HCT116 (cell line): ENCODE results near the gene TRNAU1AP. TPM values are rescaled to one million over a fixed set of nuclear protein-coding genes. Genes with fewer than 3 reads are reported as not detected.

Experiments used
- ATAC-seq: fragments of 200-7000 bp; cut with Tn5 transposase; 2 replicates; pipeline ENCODE4 v1.9.1; 2020; ENCODE audit warnings: mild to moderate bottlenecking, moderate library complexity
- BruUV-seq: library from RNA; stranded (reverse); fragments of 400-500 nt; replicated peaks from 2 replicates; lab custom pipeline; 2021; lab: Mats Ljungman, UMichigan
- CTCF ChIA-PET: fragments of 300-600 bp; sonication (Branson Sonifier 250); formaldehyde crosslinking; loops from one replicate; lab custom pipeline; 2021; ENCODE audit warnings: antibody characterized with exemption; lab: Charles Lee
- POLR2A ChIA-PET: fragments of 300-600, 350-600 bp; sonication (Branson Sonifier 250); formaldehyde crosslinking; loops from one replicate; lab custom pipeline; 2021; ENCODE audit warnings: antibody characterized with exemption; lab: Charles Lee
- RAD21 ChIA-PET, 2 experiments: fragments of 300-600 bp; sonication (Branson Sonifier 250); formaldehyde crosslinking; loops; one replicate each; lab custom pipeline; 2023; ENCODE audit warnings: low total read pairs in 2 of 2; ENCODE audit not compliant: uncharacterized antibody in 2 of 2, unreplicated experiment in 2 of 2, low non-redundant PET in 1 of 2; lab: Charles Lee
- DNase-seq: peaks from one replicate; pipeline ENCODE4 v3.0.0-alpha.2; 2010; ENCODE audit warnings: low read depth, low spot score
- H2AFZ ChIP-seq: fragments of 200-600 bp; shearing (Covaris generic), sonication (generic); 2 replicates; pipeline ENCODE4 v1.6.1; 2017; ENCODE audit warnings: low read depth, mixed run types, mixed read lengths, antibody characterized with exemption, low read length; ENCODE audit not compliant: poor library complexity, severe bottlenecking
- H3K27ac ChIP-seq: 2 replicates; pipeline ENCODE4 v1.5.1; 2012; ENCODE audit warnings: low read depth, low read length
- H3K27me3 ChIP-seq: fragments of 200-600 bp; sonication (generic); 2 replicates; pipeline ENCODE4 v1.6.1; 2016; ENCODE audit warnings: mixed run types, low read length, mixed read lengths; ENCODE audit not compliant: insufficient read depth
- H3K36me3 ChIP-seq, 2 experiments: fragments of 200-500 bp in 1 of 2; fragments of 200-600 bp in 1 of 2; sonication (Bioruptor generic) in 1 of 2; sonication (generic) in 1 of 2; 2 replicates each; pipeline versions ENCODE4 v1.5.1 to v1.6.1; 2014 to 2016; ENCODE audit warnings: low read length in 2 of 2, inconsistent platforms in 1 of 2, mixed read lengths in 1 of 2, mixed run types in 1 of 2; ENCODE audit not compliant: insufficient read depth in 2 of 2, control insufficient read depth in 1 of 2
- H3K4me1 ChIP-seq, 2 experiments: fragments of 200-600 bp in 1 of 2; sonication (generic) in 1 of 2; 2 replicates each; pipeline versions ENCODE4 v1.5.1 to v1.6.1; 2012 to 2017; ENCODE audit warnings: low read length in 2 of 2, inconsistent platforms in 1 of 2, mild to moderate bottlenecking in 1 of 2, mixed read lengths in 1 of 2, mixed run types in 1 of 2, moderate library complexity in 1 of 2; ENCODE audit not compliant: insufficient read depth in 2 of 2, control insufficient read depth in 1 of 2
- H3K4me2 ChIP-seq: fragments of 200-600 bp; sonication (generic); 2 replicates; pipeline ENCODE4 v1.6.1; 2017; ENCODE audit warnings: mixed run types, low read length, mixed read lengths
- H3K4me3 ChIP-seq, 2 experiments: fragments of 200-600 bp in 1 of 2; sonication (generic) in 1 of 2; replicated peaks in 1 of 2; 2 replicates each; pipeline ENCODE4 v1.5.1; 2011 to 2016; ENCODE audit warnings: low read length in 2 of 2, control low read depth in 1 of 2, low read depth in 1 of 2, mild to moderate bottlenecking in 1 of 2, mixed read lengths in 1 of 2, mixed run types in 1 of 2
- H3K79me2 ChIP-seq: fragments of 200-600 bp; sonication (generic); 2 replicates; pipeline ENCODE4 v1.6.1; 2017; ENCODE audit warnings: mild to moderate bottlenecking, mixed run types, low read length, moderate library complexity, mixed read lengths; ENCODE audit not compliant: insufficient read depth
- H3K9ac ChIP-seq: fragments of 200-600 bp; sonication (generic); 2 replicates; pipeline ENCODE4 v1.6.1; 2016; ENCODE audit warnings: low read length, mixed read lengths
- H3K9me2 ChIP-seq: fragments of 200-600 bp; sonication (generic), shearing (Covaris generic); 2 replicates; pipeline ENCODE4 v1.6.1; 2017; ENCODE audit warnings: mixed run types, mild to moderate bottlenecking, moderate library complexity; ENCODE audit not compliant: insufficient read depth
- H3K9me3 ChIP-seq, 2 experiments: fragments of 200-500 bp in 1 of 2; fragments of 200-600 bp in 1 of 2; sonication (Bioruptor generic) in 1 of 2; sonication (generic) in 1 of 2; 2 replicates each; pipeline ENCODE4 v1.6.1; 2014 to 2017; ENCODE audit warnings: low read length in 2 of 2, mixed read lengths in 2 of 2, inconsistent platforms in 1 of 2, low read depth in 1 of 2, mild to moderate bottlenecking in 1 of 2, mixed run types in 1 of 2, moderate library complexity in 1 of 2; ENCODE audit not compliant: control insufficient read depth in 1 of 2, insufficient read depth in 1 of 2
- H4K20me1 ChIP-seq: fragments of 200-600 bp; sonication (generic), shearing (Covaris generic); 2 replicates; pipeline ENCODE4 v1.6.1; 2017; ENCODE audit warnings: mixed run types, mild to moderate bottlenecking, moderate library complexity; ENCODE audit not compliant: insufficient read depth
- JUND ChIP-seq: IDR thresholded peaks from 2 replicates; pipeline ENCODE4 v1.6.1; 2012
- SIN3A ChIP-seq: IDR thresholded peaks from 2 replicates; pipeline ENCODE4 v1.6.1; 2012; ENCODE audit warnings: low read depth
- intact Hi-C: fragments of 100-400 bp; cut with micrococcal nuclease; formaldehyde crosslinking; loops from 2 replicates; pipeline ENCODE4 v1.10.0; 2022
- total RNA-seq: library from RNA; stranded (reverse); gene quantifications from one replicate; pipeline ENCODE4 v1.2.1, GENCODE V29; 2021; ENCODE audit not compliant: unreplicated experiment
- TF ChIP-seq, protein P1 (sequence below), 3 experiments: fragments of 200-600 bp in 1 of 3; sonication (generic) in 1 of 3; IDR thresholded peaks in 2 of 3; conservative IDR thresholded peaks in 1 of 3; 2 replicates each; pipeline ENCODE4 v1.5.1; 2012 to 2017; ENCODE audit warnings: low read depth in 2 of 3, low read length in 2 of 3, antibody characterized with exemption in 1 of 3, borderline replicate concordance in 1 of 3, control low read depth in 1 of 3, mild to moderate bottlenecking in 1 of 3, mixed read lengths in 1 of 3, mixed run types in 1 of 3, moderate library complexity in 1 of 3; ENCODE audit not compliant: insufficient read depth in 1 of 3
- TF ChIP-seq, protein P2 (sequence below): IDR thresholded peaks from 2 replicates; pipeline ENCODE4 v1.6.1; 2012; ENCODE audit warnings: low read depth

Gene TRNAU1AP
- total RNA-seq, 1 experiment from 2014 or later: 29.7 TPM

DNA sequence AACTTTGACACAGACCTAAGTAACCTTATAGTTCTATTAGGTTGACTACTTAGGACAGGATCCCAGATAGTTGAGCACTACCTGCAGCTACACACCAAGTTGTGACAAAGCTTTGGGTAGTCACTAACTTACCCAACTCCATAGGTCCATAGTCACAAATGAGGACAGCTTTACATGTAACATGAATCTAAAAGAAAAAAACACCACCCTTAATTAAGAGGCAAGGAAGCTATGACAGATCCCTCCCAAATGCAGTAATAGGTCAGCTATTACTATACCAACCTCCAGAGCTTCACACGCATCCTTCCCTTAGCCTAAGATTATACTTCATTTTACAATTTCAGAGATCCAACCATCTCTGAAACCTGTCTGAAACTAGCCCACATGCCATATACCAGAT is 26.5 kb downstream of the TRNAU1AP start:
- intact Hi-C loops: no loop called here
- ChIA-PET CTCF (interaction anchor here (1.5 kb wide), 1 partner anchor 26 kb away, joined by 6 read pairs; the partner anchor contains the start of gene TRNAU1AP), RAD21 (no interaction called here), POLR2A (interaction anchor here (0.7 to 2.1 kb wide), 13 partner anchors 10 to 1436 kb away, joined by 3 to 6 read pairs (median 3); partner anchors contain the start of genes TAF12, TRNAU1AP and YTHDF2)
- ATAC-seq (no peak), DNase-seq (no peak)
- H3K4me2 ChIP-seq: peak overlapping the region; percentile 85
- H3K27me3 ChIP-seq: no peaks in the 10 kb centered on the region
- no peaks in the 10 kb centered on the region for H3K9me3 ChIP-seq
- H3K4me1 ChIP-seq: peaks cover 9 to 29% of the 10 kb centered on the region in 2 experiments; a peak in 3 of 4 replicates
- H3K4me3 ChIP-seq: peak overlapping the region in 1 of 2 experiments; percentile 97; a peak in 1 of 4 replicates
- no peak overlapping the region for H2AFZ ChIP-seq
- H3K36me3 ChIP-seq: peaks cover 21 to 40% of the 10 kb centered on the region in 2 experiments; a peak in 3 of 4 replicates
- BruUV-seq: no TSS peak
- H3K27ac ChIP-seq: peak overlapping the region; percentile 93
- H3K9ac ChIP-seq: peak overlapping the region; percentile 96; the same call in 1 of the 2 replicates
- H3K9me2 ChIP-seq: no peaks in the 10 kb centered on the region
- peaks cover 32% of the 10 kb centered on the region for H3K79me2 ChIP-seq
- peaks cover 29% of the 10 kb centered on the region; the same call in 1 of the 2 replicates for H4K20me1 ChIP-seq
- TF ChIP-seq, protein P1, sequence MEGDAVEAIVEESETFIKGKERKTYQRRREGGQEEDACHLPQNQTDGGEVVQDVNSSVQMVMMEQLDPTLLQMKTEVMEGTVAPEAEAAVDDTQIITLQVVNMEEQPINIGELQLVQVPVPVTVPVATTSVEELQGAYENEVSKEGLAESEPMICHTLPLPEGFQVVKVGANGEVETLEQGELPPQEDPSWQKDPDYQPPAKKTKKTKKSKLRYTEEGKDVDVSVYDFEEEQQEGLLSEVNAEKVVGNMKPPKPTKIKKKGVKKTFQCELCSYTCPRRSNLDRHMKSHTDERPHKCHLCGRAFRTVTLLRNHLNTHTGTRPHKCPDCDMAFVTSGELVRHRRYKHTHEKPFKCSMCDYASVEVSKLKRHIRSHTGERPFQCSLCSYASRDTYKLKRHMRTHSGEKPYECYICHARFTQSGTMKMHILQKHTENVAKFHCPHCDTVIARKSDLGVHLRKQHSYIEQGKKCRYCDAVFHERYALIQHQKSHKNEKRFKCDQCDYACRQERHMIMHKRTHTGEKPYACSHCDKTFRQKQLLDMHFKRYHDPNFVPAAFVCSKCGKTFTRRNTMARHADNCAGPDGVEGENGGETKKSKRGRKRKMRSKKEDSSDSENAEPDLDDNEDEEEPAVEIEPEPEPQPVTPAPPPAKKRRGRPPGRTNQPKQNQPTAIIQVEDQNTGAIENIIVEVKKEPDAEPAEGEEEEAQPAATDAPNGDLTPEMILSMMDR (IDR thresholded peaks at IDR 0.05 in 2 of 3, conservative IDR thresholded peaks at IDR 0.05 in 1 of 3; ENCODE audit: borderline replicate concordance in 1 of 3, insufficient read depth in 1 of 3, low read depth in 2 of 3, low read length in 2 of 3): no peak
- TF ChIP-seq JUND: peak; percentile 30; the same call in 1 of the 2 replicates
- TF ChIP-seq, all 23 proteins: peak for 1

DNA sequence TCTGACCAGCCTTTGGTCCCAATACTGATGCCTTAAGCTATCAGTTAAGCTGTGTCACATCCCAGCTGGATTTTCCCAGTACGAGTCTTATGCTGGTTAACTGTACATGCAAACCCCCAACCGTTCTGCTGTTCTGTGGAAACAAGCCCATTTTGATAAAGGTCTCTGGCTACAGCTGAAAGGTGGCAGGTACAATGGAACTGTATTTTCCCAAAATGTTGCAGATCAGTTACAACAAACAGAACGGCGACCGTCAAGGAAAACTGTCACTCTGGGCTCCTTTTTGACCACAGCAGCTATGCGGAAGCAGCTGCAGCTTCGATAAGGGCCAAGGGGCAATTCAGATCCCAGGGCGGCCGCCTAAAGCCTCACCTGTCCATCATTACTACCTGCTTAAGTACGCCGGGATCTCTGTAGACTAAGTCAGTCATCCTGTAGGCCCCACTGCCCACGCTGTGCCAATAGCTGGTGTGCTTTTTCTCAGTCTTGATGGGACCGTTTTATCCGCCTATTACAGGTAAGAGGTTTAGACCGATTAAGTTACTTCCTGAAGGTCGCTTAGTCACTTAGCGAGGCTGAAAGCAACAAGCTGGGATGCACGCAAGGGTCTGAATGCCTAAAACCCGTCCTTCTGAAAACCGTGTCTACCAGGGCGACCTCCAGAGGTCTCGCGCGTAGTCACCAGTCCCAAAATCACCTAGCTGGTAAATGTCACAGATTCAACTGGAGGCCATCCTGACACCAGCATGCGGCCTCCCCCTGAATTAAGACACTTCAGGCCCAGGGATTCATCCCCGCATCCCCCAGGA is 28.0 kb downstream of the TRNAU1AP start:
- no peaks in the 10 kb centered on the region for H3K27me3 ChIP-seq
- intact Hi-C loops: no loop called here
- ATAC-seq: no peak; the same call in 1 of the 2 replicates
- H3K4me2 ChIP-seq: peak overlapping the region; percentile 85
- TF ChIP-seq, protein P1 (IDR thresholded peaks at IDR 0.05 in 2 of 3, conservative IDR thresholded peaks at IDR 0.05 in 1 of 3; ENCODE audit: borderline replicate concordance in 1 of 3, insufficient read depth in 1 of 3, low read depth in 2 of 3, low read length in 2 of 3): 0 out of 6 replicates have a peak, but pooled peaks of 1 of the 3 experiments have one; percentile 5
- TF ChIP-seq, protein P2, sequence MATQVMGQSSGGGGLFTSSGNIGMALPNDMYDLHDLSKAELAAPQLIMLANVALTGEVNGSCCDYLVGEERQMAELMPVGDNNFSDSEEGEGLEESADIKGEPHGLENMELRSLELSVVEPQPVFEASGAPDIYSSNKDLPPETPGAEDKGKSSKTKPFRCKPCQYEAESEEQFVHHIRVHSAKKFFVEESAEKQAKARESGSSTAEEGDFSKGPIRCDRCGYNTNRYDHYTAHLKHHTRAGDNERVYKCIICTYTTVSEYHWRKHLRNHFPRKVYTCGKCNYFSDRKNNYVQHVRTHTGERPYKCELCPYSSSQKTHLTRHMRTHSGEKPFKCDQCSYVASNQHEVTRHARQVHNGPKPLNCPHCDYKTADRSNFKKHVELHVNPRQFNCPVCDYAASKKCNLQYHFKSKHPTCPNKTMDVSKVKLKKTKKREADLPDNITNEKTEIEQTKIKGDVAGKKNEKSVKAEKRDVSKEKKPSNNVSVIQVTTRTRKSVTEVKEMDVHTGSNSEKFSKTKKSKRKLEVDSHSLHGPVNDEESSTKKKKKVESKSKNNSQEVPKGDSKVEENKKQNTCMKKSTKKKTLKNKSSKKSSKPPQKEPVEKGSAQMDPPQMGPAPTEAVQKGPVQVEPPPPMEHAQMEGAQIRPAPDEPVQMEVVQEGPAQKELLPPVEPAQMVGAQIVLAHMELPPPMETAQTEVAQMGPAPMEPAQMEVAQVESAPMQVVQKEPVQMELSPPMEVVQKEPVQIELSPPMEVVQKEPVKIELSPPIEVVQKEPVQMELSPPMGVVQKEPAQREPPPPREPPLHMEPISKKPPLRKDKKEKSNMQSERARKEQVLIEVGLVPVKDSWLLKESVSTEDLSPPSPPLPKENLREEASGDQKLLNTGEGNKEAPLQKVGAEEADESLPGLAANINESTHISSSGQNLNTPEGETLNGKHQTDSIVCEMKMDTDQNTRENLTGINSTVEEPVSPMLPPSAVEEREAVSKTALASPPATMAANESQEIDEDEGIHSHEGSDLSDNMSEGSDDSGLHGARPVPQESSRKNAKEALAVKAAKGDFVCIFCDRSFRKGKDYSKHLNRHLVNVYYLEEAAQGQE: no peak
- TF ChIP-seq SIN3A: peak; percentile 44; the same call in 1 of the 2 replicates
- no peaks in the 10 kb centered on the region for H3K9me3 ChIP-seq
- ChIA-PET POLR2A (interaction anchor here (0.6 to 2.8 kb wide), 33 partner anchors 10 to 558 kb away, joined by 3 to 27 read pairs (median 4); partner anchors contain the start of genes ATP5IF1, EPB41, MED18 and RNU11), CTCF (interaction anchor here (0.6 to 1.5 kb wide), 3 partner anchors 22 to 221 kb away, joined by 3 to 10 read pairs (median 3); no protein-coding TSS in a partner anchor), RAD21 (interaction anchor here in 1 of 2 experiments (0.6 kb wide), 1 partner anchor 34 kb away, joined by 6 read pairs; no protein-coding TSS in a partner anchor)
- no peak overlapping the region for H2AFZ ChIP-seq
- no peaks in the 10 kb centered on the region for H3K9me2 ChIP-seq
- H3K27ac ChIP-seq: peak overlapping the region; percentile 93
- peak overlapping the region; percentile 96 for H3K9ac ChIP-seq
- H3K4me3 ChIP-seq: peak overlapping the region; percentile 97 to 99
- peaks cover 9 to 29% of the 10 kb centered on the region in 2 experiments; a peak in 3 of 4 replicates for H3K4me1 ChIP-seq
- BruUV-seq: TSS peak; percentile 69
- H3K36me3 ChIP-seq: peaks cover 21 to 40% of the 10 kb centered on the region in 2 experiments; a peak in 3 of 4 replicates
- peaks cover 29% of the 10 kb centered on the region; the same call in 1 of the 2 replicates for H4K20me1 ChIP-seq
- H3K79me2 ChIP-seq: peaks cover 32% of the 10 kb centered on the region
- DNase-seq: no peak
